CD4-positive, alpha-beta T cell treated with Interleukin-6 at 100 ng/mL for 8 hours (primary cell): ENCODE measurements around the gene CCDC194.

Experiments
- DNase-seq: peaks from one replicate; pipeline ENCODE4 v3.0.0-alpha.2; 2020; ENCODE audit warnings: mixed read lengths, low spot score

The CCDC194 gene

GRCh38 chr19:17405250-17406045 lies 11.5 kb upstream of the CCDC194 start, which contains the start of gene BST2:
TSS of gene BST2 (minus strand) at chr19:17405630. CDS start at chr19:17405575, 55 bp downstream.
- peak; percentile 74 for DNase-seq

GRCh38 chr19:17404621-17405249 lies 10.7 kb upstream of the CCDC194 start:
- DNase-seq = no peak

- no peak for DNase-seq
These were observed 10.0 kb upstream of the CCDC194 start for GRCh38 chr19:17404015-17404414.

- no peak for DNase-seq
These were observed 9.2 kb upstream of the CCDC194 start for GRCh38 chr19:17402982-17403855.

GRCh38 chr19:17401628-17402027 lies 7.6 kb upstream of the CCDC194 start:
- no peak for DNase-seq

GRCh38 chr19:17398902-17399527 lies 5.0 kb upstream of the CCDC194 start:
- DNase-seq = no peak

- peak; percentile 80 for DNase-seq
These were observed 957 bp upstream of the CCDC194 start for GRCh38 chr19:17394891-17395415.

GRCh38 chr19:17393002-17393401 lies 994 bp downstream of the CCDC194 start:
- no peak for DNase-seq

- no peak for DNase-seq
These were observed 2.4 kb downstream of the CCDC194 start for GRCh38 chr19:17391371-17392151.

GRCh38 chr19:17390665-17391370 lies 3.2 kb downstream of the CCDC194 start:
- DNase-seq = peak; percentile 87

- DNase-seq = no peak
These were observed 3.9 kb downstream of the CCDC194 start for GRCh38 chr19:17389957-17390664.

- DNase-seq = no peak
These were observed 4.7 kb downstream of the CCDC194 start for GRCh38 chr19:17389288-17389687.

GRCh38 chr19:17385878-17386611 lies 8.0 kb downstream of the CCDC194 start:
- peak; percentile 59 for DNase-seq

- no peak for DNase-seq
These were observed 13.4 kb downstream of the CCDC194 start for GRCh38 chr19:17380426-17381138.

GRCh38 chr19:17379221-17379631 lies 14.8 kb downstream of the CCDC194 start:
- DNase-seq = no peak

GRCh38 chr19:17378271-17378670 lies 15.7 kb downstream of the CCDC194 start:
- no peak for DNase-seq

- no peak for DNase-seq
These were observed 16.9 kb downstream of the CCDC194 start, which contains the start of gene PLVAP for GRCh38 chr19:17376935-17377600. TSS of gene PLVAP (minus strand) at chr19:17377342. CDS start at chr19:17377288, 54 bp downstream.
